H1 (cell line): Measurements from ENCODE around the gene GPR42. TPM values are rescaled to one million over a fixed set of nuclear protein-coding genes. Genes with fewer than 3 reads are reported as not detected.

Experiments used
- ASH2L ChIP-seq: fragments of 200-600, 300-600 bp; sonication (generic); IDR thresholded peaks from one replicate; pipeline ENCODE4 v1.7.1; 2017; ENCODE audit warnings: low read length
- EGR1 ChIP-seq: IDR thresholded peaks from 2 replicates; pipeline ENCODE4 v1.6.1; 2011; ENCODE audit warnings: low read depth, low read length, borderline replicate concordance
- JUN ChIP-seq: IDR thresholded peaks from 2 replicates; pipeline ENCODE4 v1.6.1; 2011; ENCODE audit warnings: low read depth, mild to moderate bottlenecking, improper control_type of control experiment, low read length
- KDM4A ChIP-seq: IDR thresholded peaks from one replicate; pipeline ENCODE4 v1.7.1; 2012; ENCODE audit warnings: low read depth, mild to moderate bottlenecking, moderate library complexity, low read length, inconsistent platforms; ENCODE audit not compliant: severe bottlenecking
- RBBP5 ChIP-seq: IDR thresholded peaks from 2 replicates; pipeline ENCODE4 v1.7.1; 2012; ENCODE audit warnings: low read depth, mild to moderate bottlenecking, inconsistent platforms, low read length, moderate library complexity, borderline replicate concordance
- RFX5 ChIP-seq: IDR thresholded peaks from 2 replicates; pipeline ENCODE4 v1.6.1; 2011; ENCODE audit warnings: low read depth, low read length, improper control_type of control experiment, borderline replicate concordance
- polyA plus RNA-seq, 7 experiments: library from polyadenylated mRNA; depleted of rRNA in 3 of 7; stranded (reverse) in 5 of 7; unstranded in 2 of 7; fragments of >200 nt in 5 of 7; fragments of 200-250 nt in 2 of 7; gene quantifications; 1 replicate in 5 of 7; 2 replicates in 1 of 7; 4 replicates in 1 of 7; pipeline versions ENCODE4 v1.2.1 to v1.2.3, GENCODE V29; 2011 to 2013; ENCODE audit warnings: missing spikeins in 2 of 7, mixed read lengths in 2 of 7
- total RNA-seq: library from RNA; stranded (reverse); fragmentation: NEBNext Ultra II Directional; extraction: Animal tissue kit (Norgen Biotek cat#: 25700); gene quantifications from 2 replicates; pipeline ENCODE4 v1.2.1, GENCODE V29; 2021

GPR42 gene
- total and polyA plus RNA-seq, 2 of the 8 experiments (the other 6 are each of a cell fraction or from before 2014, with no cell fraction given): not detected

DNA sequence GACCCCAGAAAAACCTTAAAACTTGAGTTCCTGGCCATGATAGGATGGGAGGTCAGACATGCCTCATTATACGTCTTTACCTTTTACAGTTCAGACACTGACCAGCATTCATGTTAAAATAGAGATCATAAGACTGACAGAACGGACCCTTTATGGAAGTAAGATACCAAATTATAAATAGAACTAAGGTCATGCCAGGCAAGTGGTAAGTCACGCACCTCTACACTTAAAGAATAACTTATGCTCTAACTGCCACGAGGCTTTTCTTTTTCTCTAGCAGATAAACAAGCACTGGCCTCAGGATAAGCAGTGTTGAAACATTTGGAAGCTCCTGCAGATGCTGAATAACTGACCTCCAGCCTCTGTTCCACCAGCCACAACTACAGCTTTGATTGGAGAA lies 28.4 kb downstream of the GPR42 start (continued):
- no peak for TF ChIP-seq JUN
- no peak for TF ChIP-seq ASH2L
- no peak for TF ChIP-seq RBBP5
- no peak for TF ChIP-seq RFX5
- TF ChIP-seq EGR1: no peak
- TF ChIP-seq KDM4A: no peak
